Transverse colon (tissue), 4 donors: ENCODE results near the gene CIROP. TPM values are rescaled to one million over a fixed set of nuclear protein-coding genes. Genes with fewer than 3 reads are reported as not detected.

Source experiments
- DNase-seq: peaks from one replicate; pipeline ENCODE4 v3.0.0-alpha.2; 2019
- H3K27ac ChIP-seq, 4 donors: fragments of 200-600 bp; sonication (generic); 2 replicates each; pipeline ENCODE4 v1.5.1; 2016 to 2018; ENCODE audit warnings: inconsistent platforms in 4 of 4
- H3K27me3 ChIP-seq: fragments of 200-600 bp; sonication (generic); 2 replicates; pipeline ENCODE4 v1.5.1; 2017; ENCODE audit warnings: inconsistent platforms
- H3K36me3 ChIP-seq, 4 donors: fragments of 200-600 bp; sonication (generic); 2 replicates each; pipeline ENCODE4 v1.5.1; 2017 to 2019; ENCODE audit warnings: inconsistent platforms in 4 of 4
- H3K4me1 ChIP-seq, 4 donors: fragments of 200-600 bp; sonication (generic); 2 replicates each; pipeline ENCODE4 v1.5.1; 2017 to 2020; ENCODE audit warnings: inconsistent platforms in 4 of 4
- H3K4me3 ChIP-seq, 4 donors: fragments of 200-600 bp; sonication (generic); 1 replicate in 1 of 4; 2 replicates in 3 of 4; pipeline versions ENCODE4 v1.5.1 to v1.6.1; 2017 to 2019; ENCODE audit warnings: inconsistent platforms in 4 of 4
- H3K9me3 ChIP-seq, 2 donors: fragments of 200-600 bp; sonication (generic); 2 replicates each; pipeline ENCODE4 v1.5.1; 2017 to 2019; ENCODE audit warnings: inconsistent platforms in 2 of 2
- CTCF ChIP-seq, 5 experiments: fragments of 200-600 bp in 3 of 5; fragments of 450-650 bp in 2 of 5; sonication (generic) in 3 of 5; IDR thresholded peaks; 1 replicate in 2 of 5; 2 replicates in 3 of 5; pipeline ENCODE4 v1.5.1; 2016 to 2017; ENCODE audit warnings: antibody characterized with exemption in 5 of 5, inconsistent platforms in 3 of 5, mild to moderate bottlenecking in 2 of 5, moderate library complexity in 1 of 5
- EP300 ChIP-seq: sonication (generic); formaldehyde crosslinking; IDR thresholded peaks from one replicate; pipeline ENCODE4 v1.6.1; 2017; ENCODE audit warnings: antibody characterized with exemption, low read depth
- POLR2A ChIP-seq: fragments of 450-650 bp; IDR thresholded peaks from one replicate; pipeline ENCODE4 v1.6.1; 2016; ENCODE audit warnings: antibody characterized with exemption, mild to moderate bottlenecking, moderate library complexity
- POLR2AphosphoS5 ChIP-seq, 3 donors: sonication (generic); formaldehyde crosslinking; IDR thresholded peaks; one replicate each; pipeline ENCODE4 v1.6.1; 2016; ENCODE audit warnings: antibody characterized with exemption in 3 of 3
- WGBS, 2 donors: methylation state at CpG; one replicate each; pipeline ENCODE4 v1.1.5; 2018; ENCODE audit warnings: low coverage in 1 of 2; 5-methylcytosine and 5-hydroxymethylcytosine counted together
- in situ Hi-C, 4 donors: fragments of 200-750 bp; cut with MboI; loops; one replicate each; pipeline versions ENCODE4 v1.15.0 to v1.15.1; 2017; ENCODE audit warnings: low sequenced_read_pairs in 3 of 4, low pct_ligation_motif_present in 1 of 4, low pct_unique_long_range_greater_than_20kb in 1 of 4
- intact Hi-C: fragments of 100-400 bp; cut with DNase I; formaldehyde crosslinking; loops from one replicate; pipeline ENCODE4 v1.15.1; 2023; ENCODE audit warnings: low total_unique reads
- total RNA-seq, 4 donors: library from RNA; depleted of rRNA; stranded (reverse); fragments of >200 nt; gene quantifications; one replicate each; pipeline ENCODE4 v1.1.0, GENCODE V29; 2016

Gene CIROP
- total RNA-seq, 4 donors from 2014 or later, result not detected

GRCh38 chr14:23093104-23093503 lies 11.7 kb downstream of the CIROP start:
- no peak for TF ChIP-seq EP300
- TF ChIP-seq POLR2A, result no peak
- TF ChIP-seq CTCF (IDR thresholded peaks at IDR 0.05), result no peak
- TF ChIP-seq POLR2AphosphoS5 (IDR thresholded peaks at IDR 0.05), result no peak
- Histone ChIP-seq H3K4me3 (peak overlapping the region in 1 of 4 donors; percentile 86), H3K4me1 (peaks cover 22 to 39% (median 26%) of the 10 kb centered on the region in 4 donors), H3K27ac (no peak overlapping the region), H3K36me3 (peaks cover 0 to 50% (median 18%) of the 10 kb centered on the region in 4 donors), H3K9me3 (no peaks in the 10 kb centered on the region), H3K27me3 (no peaks in the 10 kb centered on the region)
- no peak for DNase-seq
- 49 to 71% methylated on average over 2 of the region's 2 CpGs for WGBS, 2 donors
- in situ Hi-C loops (no loop called here), intact Hi-C loops (no loop called here)

GRCh38 chr14:23091294-23092225 lies 13.2 kb downstream of the CIROP start:
- H3K27me3 ChIP-seq, result no peaks in the 10 kb centered on the region
- intact Hi-C loops, result no loop called here
- TF ChIP-seq POLR2A (no peak), EP300 (no peak), POLR2AphosphoS5 (IDR thresholded peaks at IDR 0.05) (no peak), CTCF (IDR thresholded peaks at IDR 0.05) (no peak)
- peaks cover 11 to 32% (median 16%) of the 10 kb centered on the region in 4 donors for H3K4me1 ChIP-seq
- WGBS, 2 donors, result 88 to 89% methylated on average over 9 to 12 of the region's 12 CpGs
- H3K36me3 ChIP-seq, result peaks cover 0 to 63% (median 25%) of the 10 kb centered on the region in 4 donors
- in situ Hi-C loops, result no loop called here
- H3K27ac ChIP-seq, result no peak overlapping the region
- H3K4me3 ChIP-seq, result no peak overlapping the region
- DNase-seq, result no peak
- H3K9me3 ChIP-seq, result no peaks in the 10 kb centered on the region

GRCh38 chr14:23090254-23090636 lies 14.5 kb downstream of the CIROP start:
- Histone ChIP-seq H3K27me3 (no peaks in the 10 kb centered on the region), H3K27ac (no peak overlapping the region), H3K9me3 (no peaks in the 10 kb centered on the region), H3K4me3 (no peak overlapping the region), H3K36me3 (peaks cover 0 to 73% (median 31%) of the 10 kb centered on the region in 4 donors), H3K4me1 (peaks cover 10 to 31% (median 14%) of the 10 kb centered on the region in 4 donors)
- in situ Hi-C loops, result no loop called here
- no peak for DNase-seq
- no peak for TF ChIP-seq POLR2A
- no peak for TF ChIP-seq CTCF (IDR thresholded peaks at IDR 0.05)
- no peak for TF ChIP-seq POLR2AphosphoS5 (IDR thresholded peaks at IDR 0.05)
- no peak for TF ChIP-seq EP300
- WGBS, 2 donors, result 86 to 92% methylated on average over 3 to 4 of the region's 4 CpGs
- intact Hi-C loops, result no loop called here

- no peak for DNase-seq
- WGBS, 2 donors, result 90 to 91% methylated on average over 11 to 12 of the region's 12 CpGs
- Histone ChIP-seq H3K27ac (no peak overlapping the region), H3K27me3 (no peaks in the 10 kb centered on the region), H3K4me3 (no peak overlapping the region), H3K9me3 (no peaks in the 10 kb centered on the region), H3K36me3 (peaks cover 0 to 79% (median 33%) of the 10 kb centered on the region in 4 donors), H3K4me1 (peaks cover 10 to 31% (median 14%) of the 10 kb centered on the region in 4 donors)
- intact Hi-C loops, result no loop called here
- TF ChIP-seq CTCF (IDR thresholded peaks at IDR 0.05) (no peak), EP300 (no peak), POLR2A (no peak), POLR2AphosphoS5 (IDR thresholded peaks at IDR 0.05) (no peak)
- in situ Hi-C loops, result no loop called here
Measured at GRCh38 chr14:23089498-23090253, 15.1 kb downstream of the CIROP start.
